ENCODE data around the gene GADD45G. TPM values are rescaled to one million over a fixed set of nuclear protein-coding genes. Genes with fewer than 3 reads are reported as not detected.

GADD45G gene
- total RNA-seq, 1 experiment from 2014 or later: 3.5 TPM

DNA sequence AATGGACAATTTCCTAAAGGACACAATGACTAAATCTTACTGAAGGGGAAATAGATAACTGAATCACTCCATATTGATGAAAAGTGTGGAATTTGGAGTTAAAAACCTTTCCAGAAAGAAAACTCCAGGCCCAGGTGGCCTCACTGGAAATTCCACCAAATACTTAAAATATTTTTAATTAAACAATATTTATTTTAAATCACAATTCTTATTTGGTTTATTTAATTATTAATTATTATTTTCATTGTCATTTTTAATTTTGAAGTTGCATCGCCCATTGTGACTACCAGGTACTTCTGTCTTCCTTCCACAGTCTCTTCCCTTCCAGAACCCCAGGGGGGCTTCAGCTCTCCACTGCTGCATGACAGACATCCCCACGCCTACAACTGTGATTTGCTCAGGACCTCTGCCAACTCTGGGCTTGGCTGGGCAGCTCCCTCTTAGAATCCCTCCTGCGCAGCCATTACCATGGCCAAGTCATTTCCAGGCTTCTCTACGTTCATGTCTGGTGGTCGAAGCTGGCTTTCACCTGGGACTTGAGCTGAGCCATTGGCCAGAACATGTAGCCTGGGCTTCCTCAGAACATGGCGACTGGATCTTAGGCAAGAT lies 16.4 kb upstream of the GADD45G start:
- Histone ChIP-seq H3K27me3 (no peaks in the 10 kb centered on the region), H3K9me3 (no peaks in the 10 kb centered on the region), H3K36me3 (no peaks in the 10 kb centered on the region), H3K4me3 (no peak overlapping the region)
- DNase-seq: no peak

DNA sequence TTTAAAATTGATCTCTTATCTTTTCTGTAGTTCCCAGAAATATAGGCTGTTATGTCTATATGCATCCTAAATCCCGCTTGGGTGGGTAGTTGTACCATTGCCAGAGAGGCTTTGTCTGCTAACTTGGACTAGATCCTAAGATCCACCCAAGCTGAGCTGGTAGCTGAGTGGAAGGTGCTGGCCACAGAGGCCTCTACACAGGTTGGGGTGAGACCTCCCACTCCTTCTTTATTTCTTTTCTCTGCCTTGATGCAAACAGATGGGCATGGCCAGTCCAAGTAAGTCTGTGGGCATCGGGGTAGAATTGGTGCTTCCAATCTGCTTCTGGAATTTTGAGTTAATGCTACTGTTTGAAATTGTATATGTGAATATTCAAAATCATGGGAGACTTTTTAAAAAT lies 14.4 kb upstream of the GADD45G start:
- Histone ChIP-seq H3K27me3 (no peaks in the 10 kb centered on the region), H3K4me3 (no peak overlapping the region), H3K9me3 (no peaks in the 10 kb centered on the region), H3K36me3 (no peaks in the 10 kb centered on the region)
- DNase-seq: no peak

DNA sequence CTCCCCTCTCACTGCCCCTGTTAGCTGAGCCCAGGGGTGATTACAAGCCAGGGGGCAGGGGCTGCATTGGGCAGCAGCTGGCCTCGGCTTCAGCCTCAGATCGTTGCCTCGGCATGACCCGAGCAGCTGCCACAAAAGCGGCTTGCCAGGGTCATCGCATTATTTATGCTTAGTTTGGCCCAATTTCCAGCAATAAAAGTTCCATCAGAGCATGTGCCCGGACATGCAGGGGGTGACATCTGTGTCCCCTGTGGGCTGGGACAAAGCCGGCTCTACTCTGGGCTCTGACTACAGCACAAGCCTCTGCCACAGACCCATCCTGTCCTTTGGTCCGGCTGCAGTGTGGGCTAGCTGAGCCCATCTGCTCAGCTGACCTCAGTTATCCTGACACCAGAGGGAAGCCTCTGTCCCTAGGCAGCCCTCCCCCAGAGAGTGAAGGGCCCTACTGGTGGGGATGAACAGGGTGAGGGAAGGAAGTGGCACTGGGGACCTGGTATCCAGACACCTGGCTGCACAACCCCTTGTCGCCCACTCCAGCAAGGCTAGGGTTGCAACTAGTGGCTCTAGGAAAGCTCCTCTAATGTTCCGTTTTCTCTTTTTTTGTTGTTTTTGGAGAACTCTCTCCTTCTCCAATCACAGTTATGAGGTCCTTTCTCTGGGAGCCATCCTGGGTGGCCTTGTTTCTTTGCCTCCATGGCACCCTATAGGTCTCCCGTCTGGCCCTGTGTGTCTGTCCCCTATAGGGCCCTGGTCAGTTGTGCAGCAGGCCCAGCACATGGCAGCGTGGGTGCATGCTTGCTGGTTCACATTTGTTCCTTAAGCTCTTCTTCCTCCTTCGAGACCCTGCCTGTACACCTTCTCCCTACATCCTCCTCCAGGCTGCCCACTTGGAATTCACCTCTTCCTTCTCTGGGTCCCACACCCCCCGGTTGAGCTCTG lies 13.3 kb upstream of the GADD45G start:
- H3K27me3 ChIP-seq: no peaks in the 10 kb centered on the region
- no peaks in the 10 kb centered on the region for H3K9me3 ChIP-seq
- DNase-seq: no peak
- H3K36me3 ChIP-seq: no peaks in the 10 kb centered on the region
- no peak overlapping the region for H3K4me3 ChIP-seq

DNA sequence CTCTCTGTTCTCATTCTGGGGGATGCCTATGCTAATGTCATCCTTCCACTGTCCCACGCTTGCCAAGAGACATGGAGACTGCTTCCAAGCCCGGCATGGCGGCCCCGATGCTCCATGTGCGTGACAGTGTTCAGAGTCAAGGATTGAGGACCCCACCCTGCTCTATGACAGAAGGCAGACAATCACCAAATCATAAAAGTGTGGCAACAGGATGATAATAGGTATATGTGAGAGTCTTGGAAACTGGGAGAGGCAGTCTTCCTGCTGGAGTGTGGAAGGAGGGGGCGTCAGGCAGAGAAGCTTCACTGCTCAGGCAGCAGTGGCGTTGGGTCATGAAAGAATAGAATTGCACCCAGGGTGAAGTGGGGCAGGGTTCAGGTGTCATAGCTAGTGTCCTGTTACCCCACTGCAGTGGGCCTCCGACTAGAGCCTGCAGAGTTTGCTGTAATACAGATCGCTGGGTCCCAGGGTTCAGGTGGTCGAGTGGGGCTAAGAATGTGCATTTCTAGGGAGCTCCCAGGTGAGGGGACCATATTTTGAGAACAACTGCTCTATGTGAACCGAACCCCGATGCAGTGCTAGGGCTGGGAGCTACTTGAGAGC lies 12.5 kb upstream of the GADD45G start:
- DNase-seq: no peak
- Histone ChIP-seq H3K36me3 (no peaks in the 10 kb centered on the region), H3K27me3 (no peaks in the 10 kb centered on the region), H3K9me3 (no peaks in the 10 kb centered on the region), H3K4me3 (no peak overlapping the region)

DNA sequence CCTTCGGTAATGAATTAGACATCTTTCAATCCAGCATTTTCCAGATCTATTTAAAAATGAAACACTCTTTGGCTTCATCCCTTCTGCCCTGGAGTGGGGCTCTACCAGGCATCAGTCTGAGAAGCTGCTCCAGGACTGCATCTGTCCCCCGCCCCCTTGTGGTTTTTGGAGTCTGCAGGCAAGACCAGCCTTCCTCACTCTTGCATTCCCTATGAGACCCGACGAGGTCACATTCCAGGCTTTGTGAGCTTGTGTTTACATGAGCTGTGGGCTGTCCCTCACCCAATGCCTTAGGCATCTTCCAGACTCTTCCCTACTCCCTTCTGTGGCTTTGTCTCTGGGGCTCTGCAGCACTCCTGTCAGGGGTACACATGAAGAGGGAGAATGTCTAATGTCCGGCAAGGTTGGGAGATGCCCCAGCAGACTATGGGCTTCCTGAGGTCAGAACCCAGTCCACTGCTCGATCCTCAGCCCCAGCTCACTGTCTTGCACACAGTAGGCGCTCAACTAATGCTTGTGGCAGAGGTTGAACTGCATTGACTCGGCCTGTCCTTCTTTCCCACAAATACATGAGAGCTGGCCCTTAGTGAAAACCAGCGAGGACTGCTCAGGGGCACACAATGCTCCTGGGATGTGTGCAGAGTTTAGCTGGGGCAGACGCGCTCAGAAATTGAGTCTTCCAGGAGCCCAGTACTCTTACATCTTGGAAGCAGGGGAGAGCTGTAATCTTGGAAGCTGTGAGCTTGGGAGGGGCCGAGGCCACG lies 11.7 kb upstream of the GADD45G start:
- H3K27me3 ChIP-seq: no peaks in the 10 kb centered on the region
- no peak overlapping the region for H3K4me3 ChIP-seq
- H3K9me3 ChIP-seq: no peaks in the 10 kb centered on the region
- H3K36me3 ChIP-seq: no peaks in the 10 kb centered on the region
- DNase-seq: peak; percentile 15

DNA sequence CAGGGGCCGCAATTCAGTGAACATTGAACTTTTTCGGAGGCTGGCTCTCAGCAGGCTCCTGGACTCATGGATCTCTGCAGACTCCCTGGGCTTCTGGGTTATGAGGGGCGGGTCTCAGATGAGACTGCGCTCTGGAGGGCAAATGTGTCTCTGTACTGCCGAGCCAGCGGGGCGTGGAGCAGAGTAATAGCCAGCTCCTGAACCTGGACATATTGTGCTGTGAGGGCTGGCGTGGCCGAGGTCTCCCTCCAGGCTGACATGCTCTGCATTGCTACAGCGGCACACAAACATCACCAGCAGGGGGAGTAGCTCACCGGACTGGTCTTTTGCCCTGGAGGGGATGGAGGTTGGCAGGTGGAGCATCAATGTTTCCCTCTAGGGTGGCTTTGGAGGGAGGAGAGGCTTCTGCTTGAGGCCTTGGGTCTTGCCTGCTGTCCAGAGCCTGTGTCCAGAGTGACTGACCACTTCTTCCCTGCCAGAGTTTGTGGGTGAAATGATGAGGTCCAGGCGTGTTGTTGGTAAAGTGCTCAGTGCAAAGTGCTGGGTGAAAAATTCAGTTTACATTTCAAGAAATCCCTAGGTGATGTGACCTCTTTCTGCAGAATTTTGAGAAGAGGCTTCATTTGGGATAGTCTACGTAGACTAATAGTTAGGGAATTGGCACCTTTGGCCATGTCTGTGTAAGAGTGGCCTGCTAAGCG lies 10.9 kb upstream of the GADD45G start:
- Histone ChIP-seq H3K9me3 (no peaks in the 10 kb centered on the region), H3K27me3 (no peaks in the 10 kb centered on the region), H3K36me3 (no peaks in the 10 kb centered on the region), H3K4me3 (no peak overlapping the region)
- peak; percentile 26 for DNase-seq

DNA sequence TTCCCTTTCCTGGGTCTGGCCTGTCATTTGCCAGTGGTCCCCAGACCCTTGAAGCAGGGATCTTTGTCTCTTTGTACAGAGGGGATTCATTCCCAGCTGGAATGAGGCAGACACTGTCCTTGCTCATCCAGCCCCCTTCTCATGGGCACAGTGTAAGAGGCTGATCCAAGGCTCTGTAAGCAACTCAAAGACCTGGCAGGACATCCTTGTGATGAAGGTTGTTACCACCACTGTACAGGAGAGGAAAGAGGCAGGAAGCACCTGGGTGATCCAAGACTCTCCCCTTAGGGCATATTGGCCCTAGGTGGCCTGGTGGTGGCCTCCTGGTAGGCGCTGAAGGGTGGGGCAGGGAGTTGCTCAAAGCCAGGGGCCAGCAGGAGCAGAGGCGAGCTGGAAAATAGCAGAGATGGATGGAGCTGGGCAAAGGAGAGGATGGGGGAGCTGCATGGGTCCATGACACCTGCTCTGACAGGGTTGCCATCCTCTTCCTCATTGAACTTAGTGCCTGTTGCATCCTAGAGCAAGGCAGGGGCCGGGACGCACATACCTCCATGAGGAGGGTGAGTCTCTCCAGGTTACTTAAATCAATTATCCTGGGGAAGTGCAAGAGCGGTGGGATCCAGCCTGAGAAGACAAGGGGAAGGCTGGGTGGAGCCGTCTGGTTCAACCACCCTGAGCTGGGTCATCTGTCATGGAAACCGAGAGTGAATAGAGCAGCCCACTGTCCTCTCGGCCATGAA lies 9.8 kb upstream of the GADD45G start:
- no peaks in the 10 kb centered on the region for H3K36me3 ChIP-seq
- 0 out of 2 replicates have a peak, but pooled peaks cover 2% of the 10 kb centered on the region for H3K27me3 ChIP-seq
- H3K9me3 ChIP-seq: no peaks in the 10 kb centered on the region
- H3K4me3 ChIP-seq: no peak overlapping the region
- no peak for DNase-seq

DNA sequence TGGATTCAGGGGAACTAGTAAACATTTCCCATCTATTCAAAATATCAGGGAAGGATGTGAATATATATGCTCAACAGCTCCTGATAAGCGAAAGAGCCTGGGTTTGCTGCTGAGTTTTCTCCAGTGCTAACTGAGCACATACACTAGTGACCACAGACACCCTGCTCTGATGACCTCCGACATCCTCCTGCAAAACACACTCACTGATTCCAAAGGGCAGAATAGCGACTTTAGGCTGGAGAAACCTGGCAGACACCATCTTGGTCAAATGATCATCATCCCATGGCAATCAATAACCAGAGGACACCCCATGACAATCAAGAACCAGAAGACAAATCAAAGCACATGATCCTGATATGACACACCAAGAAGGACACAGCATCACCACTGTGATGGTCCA lies 9.2 kb upstream of the GADD45G start:
- no peak for DNase-seq
- no peaks in the 10 kb centered on the region for H3K9me3 ChIP-seq
- 0 out of 2 replicates have a peak, but pooled peaks cover 2% of the 10 kb centered on the region for H3K27me3 ChIP-seq
- no peaks in the 10 kb centered on the region for H3K36me3 ChIP-seq
- no peak overlapping the region for H3K4me3 ChIP-seq

DNA sequence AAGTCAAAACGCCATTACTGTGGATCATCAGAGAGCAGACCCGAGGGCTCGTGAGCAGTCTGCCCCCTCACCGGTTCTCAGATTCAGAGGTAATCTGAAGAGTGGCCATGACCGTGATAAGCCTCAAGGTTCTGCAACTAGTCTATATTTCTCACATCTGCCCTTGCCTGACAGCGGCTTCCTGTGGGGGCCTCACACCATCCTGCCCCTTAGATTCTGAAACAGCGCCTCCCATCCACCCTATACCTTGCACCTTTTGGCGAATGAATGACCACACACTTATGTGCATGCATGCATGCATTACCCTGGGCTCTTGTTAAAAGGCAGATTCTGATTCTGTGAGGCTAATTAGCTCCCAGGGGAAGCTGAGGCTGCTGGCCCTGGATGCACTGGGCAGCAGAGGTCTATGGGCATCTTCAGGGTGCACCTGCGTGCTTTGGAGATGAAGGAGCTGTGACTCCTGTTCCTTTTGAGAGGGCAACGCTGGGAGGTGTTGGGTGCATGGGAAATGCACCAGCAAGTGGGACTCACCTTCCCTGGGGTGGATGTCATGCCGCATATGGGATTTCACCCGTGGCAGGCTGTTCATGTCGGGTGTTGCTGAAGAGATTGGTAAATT lies 7.8 kb upstream of the GADD45G start:
- H3K9me3 ChIP-seq: no peaks in the 10 kb centered on the region
- H3K36me3 ChIP-seq: no peaks in the 10 kb centered on the region
- H3K27me3 ChIP-seq: 0 out of 2 replicates have a peak, but pooled peaks cover 2% of the 10 kb centered on the region
- no peak for DNase-seq
- no peak overlapping the region for H3K4me3 ChIP-seq

DNA sequence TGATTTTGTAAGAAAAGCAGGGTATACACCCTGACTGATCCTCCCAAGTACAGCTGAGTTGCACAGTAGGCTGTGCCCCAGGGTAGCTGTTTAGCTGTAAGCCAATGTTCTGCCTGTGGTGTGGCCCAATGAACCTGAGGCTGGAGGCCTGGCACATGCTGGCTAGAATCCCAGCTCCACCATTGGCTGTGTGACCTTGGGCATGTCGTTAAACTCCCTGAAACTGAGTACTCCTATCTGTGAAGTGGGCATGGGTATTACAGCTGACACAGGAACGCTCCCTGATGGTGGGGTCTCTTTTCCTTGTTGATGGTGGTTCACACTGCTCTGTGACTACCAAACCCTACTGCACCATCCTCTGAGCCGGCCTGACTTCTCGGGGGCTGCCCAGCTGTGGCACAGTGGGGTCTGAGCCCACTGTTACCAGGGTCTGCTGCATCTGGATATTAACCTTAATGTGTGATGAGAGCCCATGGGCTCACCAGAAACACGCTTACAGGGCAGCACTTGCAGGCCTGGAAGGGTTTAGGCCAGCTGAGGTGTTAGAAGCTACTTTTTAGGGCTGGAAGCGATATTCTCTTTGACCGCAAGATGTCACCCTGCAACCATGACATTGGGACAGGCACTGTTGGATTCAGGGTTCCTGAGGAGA lies 7.0 kb upstream of the GADD45G start:
- no peaks in the 10 kb centered on the region for H3K36me3 ChIP-seq
- 0 out of 2 replicates have a peak, but pooled peaks cover 2% of the 10 kb centered on the region for H3K27me3 ChIP-seq
- H3K4me3 ChIP-seq: no peak overlapping the region
- H3K9me3 ChIP-seq: no peaks in the 10 kb centered on the region
- no peak for DNase-seq

DNA sequence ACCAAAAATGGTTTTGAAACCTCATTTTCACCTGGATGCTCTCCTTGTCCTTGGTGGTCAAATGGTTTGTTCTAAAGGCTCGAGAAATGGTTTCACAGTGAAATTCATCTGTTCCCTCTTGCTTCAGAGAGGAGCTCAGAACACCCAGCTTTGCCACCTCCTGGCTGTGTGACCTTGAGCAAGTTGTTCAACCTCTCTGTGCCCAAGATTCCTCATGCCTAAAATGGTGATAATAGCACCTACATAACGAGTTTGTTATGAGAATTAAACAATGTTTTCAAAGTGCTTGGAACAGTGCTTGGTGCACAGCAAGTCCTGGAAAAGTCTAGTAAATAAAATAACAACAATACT lies 6.5 kb upstream of the GADD45G start:
- no peak overlapping the region for H3K4me3 ChIP-seq
- DNase-seq: no peak
- no peaks in the 10 kb centered on the region for H3K9me3 ChIP-seq
- H3K36me3 ChIP-seq: no peaks in the 10 kb centered on the region
- 0 out of 2 replicates have a peak, but pooled peaks cover 2% of the 10 kb centered on the region for H3K27me3 ChIP-seq

DNA sequence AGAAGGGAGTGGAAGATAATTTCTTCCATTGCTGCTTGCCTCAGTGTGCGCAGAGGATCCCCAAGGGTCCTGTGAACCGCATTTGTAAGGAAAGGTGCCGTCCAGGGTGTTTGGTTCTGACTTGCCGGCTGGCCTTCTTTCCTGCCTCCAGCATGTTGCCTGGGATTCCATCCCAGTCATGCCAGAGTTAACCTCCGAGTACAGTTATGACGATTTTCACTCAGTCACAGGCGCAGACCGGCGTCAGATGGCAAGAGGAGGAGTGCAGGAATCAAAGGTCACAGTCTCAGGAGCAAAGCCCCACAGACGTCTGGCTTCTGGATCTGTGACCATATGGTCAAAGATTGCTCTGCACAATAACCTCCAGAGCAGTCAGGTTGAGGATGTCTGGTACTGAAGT lies 5.9 kb upstream of the GADD45G start:
- DNase-seq: no peak
- no peaks in the 10 kb centered on the region for H3K9me3 ChIP-seq
- no peaks in the 10 kb centered on the region for H3K36me3 ChIP-seq
- H3K4me3 ChIP-seq: no peak overlapping the region
- 0 out of 2 replicates have a peak, but pooled peaks cover 5% of the 10 kb centered on the region for H3K27me3 ChIP-seq

DNA sequence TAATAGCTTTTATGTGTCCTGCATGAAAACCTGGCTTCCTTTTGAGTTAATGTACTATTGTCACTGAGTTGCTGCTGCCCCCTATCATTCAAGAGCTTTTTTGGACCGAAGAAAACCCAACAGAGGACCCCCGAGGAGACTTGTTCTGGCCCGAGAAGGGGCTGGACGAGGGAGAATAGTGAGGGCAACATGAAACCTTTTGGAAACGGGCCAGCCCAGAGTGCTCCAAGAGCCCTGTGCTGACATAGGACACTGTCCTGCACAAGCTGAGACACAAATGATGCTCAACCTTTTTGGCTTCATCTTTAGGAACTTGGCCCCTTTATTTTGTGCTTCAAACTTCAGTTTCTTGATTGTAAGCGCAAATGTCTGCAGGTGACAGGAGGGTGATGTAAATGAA lies 4.0 kb upstream of the GADD45G start:
- Histone ChIP-seq H3K4me3 (no peak overlapping the region), H3K36me3 (no peaks in the 10 kb centered on the region), H3K27me3 (0 out of 2 replicates have a peak, but pooled peaks cover 5% of the 10 kb centered on the region), H3K9me3 (no peaks in the 10 kb centered on the region)
- DNase-seq: no peak

DNA sequence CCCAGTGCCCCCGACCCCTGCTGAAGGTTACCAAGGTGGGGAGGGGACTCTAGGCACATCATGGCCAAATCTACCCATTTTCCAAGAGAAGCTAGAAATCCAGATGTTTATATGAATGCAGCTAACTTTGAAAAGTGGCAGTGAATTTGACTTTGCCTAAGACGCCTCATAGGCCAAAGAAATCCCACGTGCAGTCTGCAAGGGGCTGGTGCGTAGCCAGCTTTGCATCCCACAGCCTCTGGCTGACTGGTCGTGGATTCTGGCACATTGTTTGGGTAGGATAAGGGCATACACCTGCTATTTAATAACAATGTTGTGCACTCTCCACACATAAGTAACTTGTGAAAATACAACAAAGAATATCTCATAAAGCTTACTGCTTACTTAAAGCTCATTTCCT lies 3.5 kb upstream of the GADD45G start:
- DNase-seq: no peak
- Histone ChIP-seq H3K4me3 (no peak overlapping the region), H3K9me3 (no peaks in the 10 kb centered on the region), H3K27me3 (0 out of 2 replicates have a peak, but pooled peaks cover 5% of the 10 kb centered on the region), H3K36me3 (no peaks in the 10 kb centered on the region)

Measured in MG63 (cell line).